Measurements from ENCODE around the gene HMGN3.
A peak's percentile ranks its signal among the peaks of the same experiment; 100 is the strongest.
"Not testable (repeated sequence)": the region's sequence is repeated elsewhere in the genome, so short reads cannot be mapped to it uniquely, and the experiment has no call there.

Gene HMGN3

GRCh38 chr6:79234150-79235022, at the start of gene HMGN3:
TSS of gene HMGN3 (minus strand) at chr6:79234682.
- peak; percentile 69 to 95 for DNase-seq

- DNase-seq: no peak
Observed at GRCh38 chr6:79280756-79281155, 46.3 kb upstream of the HMGN3 start.

DNA sequence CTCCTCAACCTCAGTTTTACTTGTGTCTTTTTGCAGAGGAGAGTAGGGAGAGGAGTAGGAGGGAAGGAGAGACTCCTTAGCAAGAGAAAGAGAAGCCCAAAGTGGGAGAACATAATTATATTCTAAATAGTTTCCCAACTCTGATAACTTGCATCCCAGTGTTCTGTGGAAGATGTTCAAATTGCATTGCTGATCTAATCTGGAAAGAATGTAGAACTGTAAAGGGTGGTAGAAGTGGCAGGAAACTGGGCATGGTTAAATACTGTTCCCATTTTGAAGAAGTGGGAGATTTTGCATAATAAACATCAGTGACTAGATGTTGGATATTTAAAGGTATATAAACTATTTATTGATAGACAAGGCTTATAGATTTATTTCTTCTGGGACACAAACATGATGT, 42.6 kb upstream of the HMGN3 start:
- DNase-seq: peak in 1 of 2 experiments; percentile 15

DNA sequence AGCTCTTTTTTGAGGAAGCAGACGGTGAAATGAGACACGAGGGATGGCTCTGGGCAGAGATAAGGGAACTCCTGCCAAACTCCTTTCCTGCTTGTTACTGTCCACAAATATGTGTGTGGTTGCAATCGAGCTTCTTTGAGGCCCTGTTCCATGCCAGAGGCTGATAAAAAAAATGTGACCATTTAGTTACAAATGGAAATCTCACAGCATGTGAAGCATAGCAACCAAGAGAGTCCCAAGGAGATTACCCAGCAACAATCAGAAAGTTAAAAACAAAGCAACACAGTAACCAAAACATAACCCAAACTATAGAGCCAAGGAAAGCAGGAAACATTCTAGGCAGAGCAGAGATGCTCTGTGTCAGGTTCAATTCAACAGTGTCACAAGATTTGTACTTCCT, 35.4 kb upstream of the HMGN3 start:
- peak in 1 of 2 experiments; percentile 16 for DNase-seq

DNA sequence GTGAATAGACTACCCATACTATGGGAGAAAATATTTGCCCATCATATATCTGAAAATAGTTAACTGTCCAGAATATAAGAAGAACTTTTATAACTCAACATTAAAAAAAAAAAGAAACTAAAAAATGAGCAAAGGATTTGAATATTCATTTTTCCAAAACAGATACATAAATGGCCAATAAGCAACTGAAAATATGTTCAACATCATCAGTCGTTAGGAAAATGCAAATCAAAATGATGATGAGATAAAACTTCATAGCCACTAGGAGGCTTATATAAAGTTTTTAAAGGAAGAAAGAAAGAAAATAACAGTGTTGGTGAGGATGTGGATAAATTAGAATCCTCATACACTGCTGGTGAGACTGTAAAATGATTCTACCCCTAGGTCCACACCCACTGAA, 32.6 kb upstream of the HMGN3 start:
- no peak for DNase-seq

- no peak for DNase-seq
Observed at GRCh38 chr6:79266051-79266450, 31.6 kb upstream of the HMGN3 start.

GRCh38 chr6:79263359-79263758, 28.9 kb upstream of the HMGN3 start:
- DNase-seq: no peak

GRCh38 chr6:79261666-79262065, 27.2 kb upstream of the HMGN3 start:
- DNase-seq: no peak

DNA sequence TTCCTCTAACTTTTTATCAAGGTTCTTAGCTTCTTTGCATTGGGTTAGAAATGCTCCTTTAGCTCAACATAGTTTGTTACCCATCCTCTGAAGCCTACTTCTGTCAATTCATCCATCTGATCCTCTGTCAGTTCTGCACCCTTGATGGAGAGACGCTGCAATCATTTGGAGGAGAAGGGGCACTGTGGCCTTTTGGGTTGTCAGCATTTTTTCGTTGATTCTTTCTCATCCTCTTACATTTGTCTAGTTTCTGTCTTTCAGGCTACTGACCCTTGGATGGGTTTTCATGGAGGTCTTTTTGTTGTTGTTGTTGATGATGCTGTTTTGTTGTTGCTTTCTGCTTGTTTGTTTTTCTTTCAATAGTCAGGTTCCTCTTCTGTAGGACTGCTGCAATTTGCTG, 26.3 kb upstream of the HMGN3 start:
- no peak for DNase-seq

DNA sequence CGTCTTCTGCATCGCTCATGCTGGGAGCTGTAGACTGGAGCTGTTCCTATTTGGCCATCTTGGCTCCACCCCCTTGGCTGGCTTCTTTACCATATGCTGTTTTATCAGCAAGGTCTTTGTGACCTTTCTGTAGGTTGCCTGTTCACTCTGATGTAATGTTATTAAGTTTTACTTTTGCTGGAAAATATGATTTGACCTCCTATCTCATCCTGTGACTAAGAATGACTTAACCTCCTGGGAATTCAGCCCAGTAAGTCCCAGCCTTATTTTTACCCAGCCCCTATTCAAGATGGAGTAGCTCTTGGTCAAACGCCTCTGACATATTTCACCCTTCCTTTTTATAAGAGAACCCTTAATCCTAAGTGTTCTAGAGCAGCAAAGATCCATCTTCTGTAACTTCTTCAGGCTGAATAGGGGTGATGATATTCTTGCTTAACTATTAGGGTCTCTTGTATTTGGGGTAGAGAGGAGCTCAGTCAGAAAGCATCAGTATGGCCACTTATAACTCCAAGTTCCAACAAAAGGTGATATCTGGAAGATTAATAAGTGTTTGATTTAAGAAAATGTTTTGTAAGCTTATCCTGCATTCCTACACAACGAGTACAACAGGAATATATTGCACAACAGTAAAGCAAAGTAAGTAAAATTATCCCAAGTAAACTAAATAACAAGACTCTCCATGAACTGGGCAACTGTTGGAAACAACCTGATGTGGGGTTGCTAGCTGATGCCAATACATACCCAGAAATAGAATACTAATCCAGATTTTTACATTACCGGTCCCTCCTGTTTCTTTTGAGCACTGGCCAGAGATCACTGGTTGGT, 23.1 kb upstream of the HMGN3 start:
- peak in 1 of 2 experiments; percentile 17 for DNase-seq

DNA sequence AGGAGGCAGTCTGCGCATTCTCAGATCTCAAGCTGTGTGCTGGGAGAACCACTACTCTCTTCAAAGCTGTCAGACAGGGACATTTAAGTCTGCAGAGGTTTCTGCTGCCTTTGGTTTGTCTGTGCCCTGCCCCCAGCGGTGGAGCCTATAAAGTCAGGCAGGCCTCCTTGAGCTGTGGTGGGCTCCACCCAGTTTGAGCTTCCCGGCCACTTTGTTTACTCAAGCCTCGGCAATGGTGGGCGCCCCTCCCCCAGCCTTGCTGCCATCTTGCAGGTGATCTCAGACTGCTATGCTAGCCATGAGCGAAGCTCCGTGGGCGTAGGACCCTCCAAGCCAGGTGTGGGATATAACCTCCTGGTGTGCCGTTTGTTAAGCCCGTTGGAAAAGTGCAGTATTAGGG, 22.3 kb upstream of the HMGN3 start:
- not testable (repeated sequence) for DNase-seq

DNA sequence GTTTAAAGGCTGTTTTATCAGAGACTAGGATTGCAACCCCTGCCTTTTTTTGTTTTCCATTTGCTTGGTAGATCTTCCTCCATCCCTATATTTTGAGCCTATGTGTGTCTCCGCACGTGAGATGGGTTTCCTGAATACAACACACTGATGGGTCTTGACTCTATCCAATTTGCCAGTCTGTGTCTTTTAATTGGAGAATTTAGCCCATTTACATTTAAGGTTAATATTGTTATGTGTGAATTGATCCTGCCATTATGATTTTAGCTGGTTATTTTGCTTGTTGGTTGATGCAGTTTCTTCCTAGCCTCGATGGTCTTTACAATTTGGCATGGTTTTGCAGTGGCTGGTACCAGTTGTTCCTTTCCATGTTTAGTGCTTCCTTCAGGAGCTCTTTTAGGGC, 20.6 kb upstream of the HMGN3 start:
- not testable (repeated sequence) for DNase-seq

- no peak for DNase-seq
Observed at GRCh38 chr6:79250559-79250958, 16.1 kb upstream of the HMGN3 start.

GRCh38 chr6:79250107-79250514, 15.6 kb upstream of the HMGN3 start:
- DNase-seq: no peak

- no peak for DNase-seq
Observed at GRCh38 chr6:79249136-79249535, 14.7 kb upstream of the HMGN3 start.

DNA sequence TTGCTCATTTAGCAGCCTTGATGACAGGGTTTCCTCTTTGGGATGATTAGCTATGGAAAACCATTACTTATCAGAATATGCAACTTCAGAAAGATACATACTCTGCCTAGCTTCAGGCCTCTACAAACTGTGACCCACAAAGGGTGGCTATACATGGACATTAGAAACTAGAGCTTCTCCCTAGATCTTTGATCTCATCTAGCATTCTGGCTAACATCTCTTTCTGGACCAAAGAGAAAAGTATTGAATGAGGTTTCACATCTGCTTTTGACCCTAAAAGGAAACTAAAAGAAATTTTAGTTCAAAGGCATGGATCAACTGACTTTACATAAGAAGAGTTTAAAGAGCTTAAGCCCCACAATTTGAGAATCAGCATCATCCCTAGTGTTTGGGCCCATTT, 12.4 kb upstream of the HMGN3 start:
- DNase-seq: no peak

GRCh38 chr6:79241228-79241627, 6.7 kb upstream of the HMGN3 start:
- no peak for DNase-seq

- no peak for DNase-seq
Observed at GRCh38 chr6:79240509-79240908, 6.0 kb upstream of the HMGN3 start.

DNA sequence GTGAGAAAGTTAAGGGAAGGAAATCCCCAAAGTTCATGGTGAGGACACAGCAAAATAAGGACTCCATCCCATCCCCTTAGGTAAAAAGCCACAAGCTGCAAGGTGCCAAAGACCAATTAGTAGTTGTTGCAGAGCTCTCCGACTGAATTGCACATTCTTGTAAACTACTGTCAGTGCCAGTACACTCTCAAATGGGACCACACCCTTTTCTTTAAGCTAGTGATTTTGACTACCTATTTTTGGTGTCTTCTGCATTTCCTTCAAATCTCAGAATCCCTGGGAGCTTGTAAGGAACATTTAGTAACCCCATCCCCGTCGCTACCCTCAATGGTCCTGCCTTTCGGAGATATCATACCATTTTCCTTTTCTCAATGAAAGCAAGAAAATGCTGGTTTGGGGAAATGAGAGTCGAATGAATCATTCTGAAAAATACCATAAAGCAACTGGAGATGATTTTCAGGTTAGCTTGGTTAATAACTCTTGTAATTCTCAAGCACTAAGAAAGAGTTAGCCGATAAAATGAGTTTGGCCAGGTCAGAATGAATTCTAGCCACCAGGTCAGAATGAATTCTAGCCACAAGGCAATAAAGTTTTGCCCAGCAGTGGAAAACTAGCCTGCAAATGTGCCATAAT, 5.2 kb upstream of the HMGN3 start:
- no peak for DNase-seq

DNA sequence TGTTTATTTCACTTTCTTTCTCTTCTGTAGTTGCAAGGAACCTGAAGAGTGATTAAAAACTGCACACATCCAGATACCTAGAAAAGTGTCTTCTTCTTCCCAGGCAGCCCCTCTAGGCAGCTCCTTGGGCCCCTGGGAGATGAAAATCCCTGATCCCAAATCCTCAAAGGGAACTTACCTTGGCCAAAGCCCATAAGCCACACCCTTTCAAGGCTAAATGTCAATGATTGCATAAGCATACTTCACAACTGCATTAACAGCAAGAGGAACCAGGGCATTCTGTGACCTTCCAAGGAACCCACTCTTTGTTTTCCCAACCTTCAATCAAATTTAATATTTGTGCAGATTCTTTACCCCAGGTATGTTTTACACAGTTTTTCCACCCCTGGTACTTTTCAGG, 4.4 kb upstream of the HMGN3 start:
- DNase-seq: no peak

DNA sequence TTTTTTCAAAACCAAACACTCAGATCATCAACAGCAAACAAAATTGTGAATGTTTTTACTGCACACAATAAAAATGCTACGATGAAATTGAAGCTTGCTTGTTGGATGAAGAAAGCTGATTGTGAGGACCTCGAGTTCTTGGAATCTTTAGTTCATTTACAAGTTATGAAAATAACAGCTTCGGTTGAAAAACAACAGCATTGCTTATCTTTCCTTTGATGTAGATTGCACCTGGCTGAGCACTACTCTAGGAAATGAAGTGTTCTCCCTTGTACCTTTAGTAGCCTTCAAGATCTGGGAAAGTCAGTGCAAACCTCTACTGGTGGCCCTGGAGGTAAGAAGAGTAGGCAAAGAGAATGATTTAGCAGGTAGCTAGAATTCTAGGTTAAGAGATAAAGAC, 2.2 kb upstream of the HMGN3 start:
- DNase-seq: no peak

- DNase-seq: peak; percentile 76 to 97
Observed at GRCh38 chr6:79233611-79234149, 802 bp downstream of the HMGN3 start.

Data from SW 1271 (cell line).